Natural killer cell treated with Interleukin-12 subunit alpha and Interleukin-12 subunit beta and Interleukin-15 and Interleukin-18, amount 100 ng/mL, for 72 hours (primary cell): ENCODE results near the gene AMY1B. TPM values are rescaled to one million over a fixed set of nuclear protein-coding genes. Genes with fewer than 3 reads are reported as not detected.
"Not testable (repeated sequence)": the region's sequence is repeated elsewhere in the genome, so short reads cannot be mapped to it uniquely, and the experiment has no call there.

Experiments used
- ATAC-seq, 2 donors: fragments of 150-1000 bp; cut with Tn5 transposase in 1 of 2; sonication (Bioruptor Pico), chemical (Tn5 transposase) in 1 of 2; 2 replicates each; pipeline ENCODE4 v1.10.0; 2021
- DNase-seq: peaks from one replicate; pipeline ENCODE4 v3.0.0; 2022; ENCODE audit warnings: low spot score
- H3K27ac Mint-ChIP-seq, 2 donors: 1 replicate in 1 of 2; 2 replicates in 1 of 2; pipeline ENCODE4 v1.8.0; 2022; ENCODE audit warnings: mixed read lengths in 2 of 2, mild to moderate bottlenecking in 1 of 2, moderate library complexity in 1 of 2
- H3K27me3 Mint-ChIP-seq, 2 donors: 1 replicate in 1 of 2; 2 replicates in 1 of 2; pipeline ENCODE4 v1.8.0; 2022; ENCODE audit warnings: mixed read lengths in 2 of 2
- H3K36me3 Mint-ChIP-seq: one replicate; pipeline ENCODE4 v1.8.0; 2022; ENCODE audit warnings: mixed read lengths
- H3K4me1 Mint-ChIP-seq, 2 donors: 1 replicate in 1 of 2; 2 replicates in 1 of 2; pipeline ENCODE4 v1.8.0; 2022; ENCODE audit warnings: low read depth in 2 of 2, mixed read lengths in 2 of 2, mild to moderate bottlenecking in 1 of 2
- H3K4me3 Mint-ChIP-seq: one replicate; pipeline ENCODE4 v1.8.0; 2022; ENCODE audit warnings: mixed read lengths
- H3K9me3 Mint-ChIP-seq: 2 replicates; pipeline ENCODE4 v1.8.0; 2022; ENCODE audit warnings: mixed read lengths
- total RNA-seq, 2 donors: library from RNA; stranded (reverse); gene quantifications; one replicate each; pipeline ENCODE4 v1.2.3, GENCODE V29; 2022

The AMY1B gene
- total RNA-seq, 2 donors from 2014 or later: not detected

DNA sequence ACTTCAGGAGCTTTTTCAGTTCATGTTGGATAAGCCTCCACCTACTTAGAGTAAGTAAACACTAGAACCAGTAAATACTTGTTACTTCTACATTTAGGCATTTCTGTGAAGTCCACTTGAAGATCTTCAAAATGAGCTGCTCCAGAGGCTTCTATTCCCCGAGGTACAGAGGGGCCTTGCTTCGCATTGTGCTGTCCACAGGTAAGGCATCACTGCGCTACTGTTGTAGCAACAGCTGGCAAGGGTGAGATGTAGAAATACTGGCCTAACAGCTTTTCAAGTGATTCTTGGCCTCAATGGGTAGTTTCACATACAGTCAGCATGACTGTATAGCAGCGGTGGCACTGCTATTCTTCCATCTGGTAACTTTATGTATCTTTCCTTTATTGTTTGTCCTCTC lies 45.1 kb downstream of the AMY1B start:
- not testable (repeated sequence) for H3K4me1 Mint-ChIP-seq, H3K4me3 Mint-ChIP-seq, H3K27ac Mint-ChIP-seq, H3K9me3 Mint-ChIP-seq, H3K36me3 Mint-ChIP-seq, ATAC-seq, DNase-seq, H3K27me3 Mint-ChIP-seq

DNA sequence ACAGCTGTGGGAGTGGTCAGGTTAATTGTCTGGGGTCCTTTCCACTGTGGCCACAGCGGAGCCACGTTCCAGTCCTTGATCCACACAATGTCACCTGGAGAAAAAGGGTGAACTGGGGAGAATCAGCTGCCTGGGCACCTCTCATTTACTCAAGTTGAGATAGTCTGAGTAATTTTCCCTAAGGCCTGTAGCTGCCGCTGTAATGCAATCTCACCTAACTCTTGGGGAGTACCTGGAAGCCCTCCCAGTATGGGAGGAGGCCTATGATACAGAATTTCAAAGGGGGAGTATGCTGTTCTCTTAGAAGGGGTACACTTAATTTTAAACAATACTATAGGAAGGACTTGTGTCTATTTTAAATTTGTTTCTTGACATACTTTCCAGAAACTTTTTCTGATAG lies 45.7 kb downstream of the AMY1B start:
- H3K4me1 Mint-ChIP-seq, H3K27me3 Mint-ChIP-seq, H3K36me3 Mint-ChIP-seq, H3K4me3 Mint-ChIP-seq, ATAC-seq, DNase-seq, H3K9me3 Mint-ChIP-seq, H3K27ac Mint-ChIP-seq: not testable (repeated sequence)

DNA sequence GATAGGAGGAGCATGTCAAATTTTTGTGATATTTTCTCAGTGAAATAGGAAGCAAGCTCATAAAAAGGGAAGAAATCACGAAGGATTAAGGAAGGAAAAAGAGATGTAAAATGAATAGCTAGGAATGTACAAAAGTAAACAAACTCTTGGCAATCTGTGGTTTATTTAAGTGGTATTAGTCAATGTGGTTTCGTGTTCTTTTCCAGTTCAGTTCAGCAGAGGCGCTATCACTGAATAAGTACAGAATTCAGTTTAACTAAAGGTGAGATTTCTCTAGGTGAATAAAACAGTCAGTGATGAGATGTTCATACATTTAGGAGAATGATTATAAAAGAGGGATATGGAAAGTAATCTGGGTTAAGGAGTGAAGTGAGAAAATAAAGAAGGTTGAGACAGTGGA lies 52.1 kb downstream of the AMY1B start:
- not testable (repeated sequence) for H3K27ac Mint-ChIP-seq, DNase-seq, H3K4me3 Mint-ChIP-seq, H3K4me1 Mint-ChIP-seq, H3K9me3 Mint-ChIP-seq, H3K27me3 Mint-ChIP-seq, H3K36me3 Mint-ChIP-seq, ATAC-seq

DNA sequence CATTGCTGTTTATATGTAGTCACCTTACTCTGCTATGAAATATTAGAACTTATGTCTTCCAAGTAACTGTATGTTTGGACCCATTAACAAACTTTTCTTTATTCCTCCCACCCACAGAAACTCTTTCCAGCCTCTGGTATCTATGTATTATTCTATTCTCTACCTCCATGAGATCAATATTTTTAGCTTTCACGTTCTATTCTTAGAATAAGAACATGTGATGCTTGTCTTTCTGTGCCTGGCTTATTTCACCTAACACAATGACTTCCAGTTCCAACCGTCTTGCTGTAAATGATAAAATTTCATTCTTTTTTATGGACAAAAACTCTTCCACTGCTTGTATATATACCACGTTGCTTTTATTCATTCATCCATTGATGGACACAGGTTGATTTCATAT lies 54.8 kb downstream of the AMY1B start:
- not testable (repeated sequence) for H3K9me3 Mint-ChIP-seq, H3K27ac Mint-ChIP-seq, H3K4me3 Mint-ChIP-seq, H3K4me1 Mint-ChIP-seq, DNase-seq, H3K27me3 Mint-ChIP-seq, H3K36me3 Mint-ChIP-seq, ATAC-seq

Other genes with a start within 250 kb of the AMY1B start
- gene RNPC3, start 170.5 kb downstream of the AMY1B start, total RNA-seq: 10 to 100 TPM; 15.7 to 16.8 TPM
- 1 to 10 TPM; 2.8 to 4.2 TPM for gene AMY2B, start 124.6 kb downstream of the AMY1B start, total RNA-seq
- gene AMY2A, start 78.8 kb downstream of the AMY1B start, total RNA-seq: not detected
- gene AMY1A, start 40.5 kb downstream of the AMY1B start, total RNA-seq: not detected
- gene AMY1C, start 53.7 kb upstream of the AMY1B start, total RNA-seq: not detected